GM15510 (cell line): Measurements from ENCODE around the gene FAM131B.

Experiments used
- POLR2A ChIP-seq: IDR thresholded peaks from 3 replicates; pipeline ENCODE4 v1.6.1; 2011; ENCODE audit warnings: borderline replicate concordance; ENCODE audit not compliant: insufficient read length; ENCODE audit errors: extremely low read depth

FAM131B gene

GRCh38 chr7:143379611-143380259 lies 17.2 kb upstream of the FAM131B start:
- no peak for TF ChIP-seq POLR2A

- no peak for TF ChIP-seq POLR2A
Observed at GRCh38 chr7:143376396-143376795, 13.9 kb upstream of the FAM131B start.

DNA sequence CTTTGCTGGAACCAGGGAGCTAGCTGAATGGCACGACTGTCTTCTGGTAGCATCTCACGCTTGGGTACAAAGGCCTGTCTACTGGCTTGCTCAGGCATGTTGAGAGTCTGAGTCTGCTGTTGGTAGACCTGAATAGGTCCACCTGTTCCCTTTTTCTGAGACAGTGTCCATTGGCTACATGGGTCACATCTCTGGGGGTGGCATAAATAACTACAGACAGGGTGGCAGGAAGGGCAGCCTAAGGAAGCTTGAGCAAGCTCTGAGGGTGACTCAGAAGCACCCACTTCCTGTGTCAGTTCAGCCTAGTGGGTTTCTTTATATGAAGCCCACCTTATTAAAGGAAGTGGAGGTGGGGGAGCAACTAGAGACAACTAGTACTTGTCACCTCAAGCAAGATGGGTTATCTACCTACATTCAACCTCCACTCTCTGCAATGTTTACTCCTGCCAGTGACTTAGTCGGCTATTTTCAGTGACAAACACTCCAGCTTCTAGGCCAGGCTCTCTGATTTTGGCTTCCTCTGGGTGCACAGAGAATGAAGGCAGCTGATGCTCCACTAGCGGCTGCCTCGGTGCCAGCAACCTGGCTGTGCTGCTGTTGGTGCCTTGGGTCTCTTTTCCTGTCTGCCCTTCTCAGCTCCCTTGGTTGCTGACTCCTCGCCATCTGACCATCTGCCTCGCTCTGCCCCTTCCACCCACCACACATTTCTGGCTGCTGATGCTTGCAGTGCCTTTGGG lies 13.0 kb upstream of the FAM131B start:
- TF ChIP-seq POLR2A, result no peak

- TF ChIP-seq POLR2A, result no peak
Observed at GRCh38 chr7:143374561-143374960, 12.0 kb upstream of the FAM131B start.

DNA sequence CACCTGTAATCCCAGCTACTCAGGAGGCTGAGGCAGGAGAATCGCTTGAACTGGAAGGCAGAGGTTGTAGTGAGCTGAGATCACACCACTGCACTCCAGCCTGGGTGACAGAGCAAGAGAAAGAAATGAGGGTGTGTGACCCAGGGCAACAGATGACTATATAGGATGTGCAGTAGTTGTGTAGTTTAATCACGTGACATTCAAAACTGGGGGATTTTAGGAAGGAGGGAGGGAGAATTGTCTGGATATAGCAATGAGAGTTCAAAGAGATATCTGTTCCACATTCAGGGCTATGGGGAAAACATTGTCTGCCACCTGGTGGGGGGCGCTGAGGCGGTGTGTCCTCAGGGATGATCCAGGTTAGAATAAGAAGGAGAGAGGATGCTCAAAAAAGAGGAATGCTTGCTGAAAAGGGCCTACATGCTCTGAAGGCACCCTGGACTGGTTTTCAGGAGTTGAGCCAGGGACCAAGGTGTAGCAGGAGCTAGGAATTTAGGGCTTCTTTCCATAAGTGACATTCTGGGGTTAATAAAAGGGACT lies 10.8 kb upstream of the FAM131B start:
- no peak for TF ChIP-seq POLR2A

DNA sequence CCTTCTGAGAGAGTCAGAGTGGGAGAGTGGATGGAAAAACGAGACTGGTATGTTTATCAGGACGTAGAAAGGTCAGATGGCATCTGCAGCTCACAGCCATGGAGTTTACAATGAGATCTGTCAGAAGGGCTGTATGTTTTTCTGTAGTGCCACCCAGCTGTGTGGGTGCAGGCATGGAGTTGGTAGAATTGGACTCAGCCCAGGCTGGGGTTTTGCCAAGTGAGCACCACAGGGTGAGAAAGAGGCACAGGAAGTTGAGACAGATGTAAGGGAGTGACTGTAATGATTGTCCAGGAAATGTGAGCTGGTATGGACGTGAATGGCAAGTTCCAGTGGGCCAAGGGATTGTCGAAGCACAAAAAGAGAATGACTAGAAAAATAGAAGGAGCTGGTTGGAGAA lies 9.6 kb upstream of the FAM131B start:
- TF ChIP-seq POLR2A, result no peak

GRCh38 chr7:143369678-143370651 lies 7.5 kb upstream of the FAM131B start:
- no peak for TF ChIP-seq POLR2A

DNA sequence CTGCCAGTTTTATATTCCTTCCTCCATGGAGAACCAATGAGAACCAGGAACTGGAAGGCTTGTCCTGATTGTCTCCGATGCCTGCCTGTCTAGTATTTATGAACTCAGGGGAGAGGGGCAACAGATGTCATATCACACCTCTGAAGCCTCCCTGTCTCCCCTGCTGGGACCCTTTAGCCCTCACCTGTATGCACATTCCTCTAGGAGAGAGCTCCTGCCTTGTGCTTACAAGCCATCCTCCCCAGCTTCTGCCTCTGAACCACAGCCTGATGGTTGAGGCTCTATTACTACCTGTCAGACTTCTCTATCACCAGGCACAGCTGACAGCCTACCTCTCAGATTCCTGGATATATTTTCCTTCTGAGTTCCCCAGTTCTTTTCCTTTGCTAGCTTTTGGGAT lies 5.9 kb upstream of the FAM131B start:
- TF ChIP-seq POLR2A, result no peak

- TF ChIP-seq POLR2A, result no peak
Observed at GRCh38 chr7:143367972-143368371, 5.5 kb upstream of the FAM131B start.

- no peak for TF ChIP-seq POLR2A
Observed at GRCh38 chr7:143363016-143363937, 764 bp upstream of the FAM131B start.

DNA sequence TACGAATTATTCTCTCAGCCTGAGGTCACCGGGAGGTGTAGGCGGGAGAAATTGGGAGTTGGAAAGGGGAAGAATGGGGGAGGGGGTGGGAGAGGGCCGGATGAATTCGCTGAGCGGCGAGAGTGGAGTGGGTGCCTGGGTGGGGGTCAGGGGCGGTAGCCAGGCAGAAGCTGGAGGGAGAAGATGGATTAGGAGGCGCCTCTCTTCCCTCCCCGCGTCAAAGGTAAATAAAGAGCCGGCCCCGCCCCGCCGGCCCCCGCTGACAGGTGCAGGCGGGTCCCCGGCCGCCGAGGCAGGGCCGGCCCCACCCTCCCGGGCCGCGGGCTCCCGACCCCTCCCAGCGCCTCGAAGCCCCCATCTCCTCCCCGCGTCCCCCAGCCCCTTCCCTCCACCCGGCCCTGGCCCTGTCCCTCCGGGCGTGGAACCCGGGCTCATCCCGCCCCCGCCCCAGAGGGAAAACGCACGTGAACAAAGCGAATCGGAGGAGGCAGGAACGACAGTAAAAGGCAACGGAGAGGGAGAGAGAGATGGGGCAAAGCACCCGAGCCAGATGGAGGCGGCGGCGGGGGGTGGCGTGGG lies 872 bp downstream of the FAM131B start:
- TF ChIP-seq POLR2A, result no peak

DNA sequence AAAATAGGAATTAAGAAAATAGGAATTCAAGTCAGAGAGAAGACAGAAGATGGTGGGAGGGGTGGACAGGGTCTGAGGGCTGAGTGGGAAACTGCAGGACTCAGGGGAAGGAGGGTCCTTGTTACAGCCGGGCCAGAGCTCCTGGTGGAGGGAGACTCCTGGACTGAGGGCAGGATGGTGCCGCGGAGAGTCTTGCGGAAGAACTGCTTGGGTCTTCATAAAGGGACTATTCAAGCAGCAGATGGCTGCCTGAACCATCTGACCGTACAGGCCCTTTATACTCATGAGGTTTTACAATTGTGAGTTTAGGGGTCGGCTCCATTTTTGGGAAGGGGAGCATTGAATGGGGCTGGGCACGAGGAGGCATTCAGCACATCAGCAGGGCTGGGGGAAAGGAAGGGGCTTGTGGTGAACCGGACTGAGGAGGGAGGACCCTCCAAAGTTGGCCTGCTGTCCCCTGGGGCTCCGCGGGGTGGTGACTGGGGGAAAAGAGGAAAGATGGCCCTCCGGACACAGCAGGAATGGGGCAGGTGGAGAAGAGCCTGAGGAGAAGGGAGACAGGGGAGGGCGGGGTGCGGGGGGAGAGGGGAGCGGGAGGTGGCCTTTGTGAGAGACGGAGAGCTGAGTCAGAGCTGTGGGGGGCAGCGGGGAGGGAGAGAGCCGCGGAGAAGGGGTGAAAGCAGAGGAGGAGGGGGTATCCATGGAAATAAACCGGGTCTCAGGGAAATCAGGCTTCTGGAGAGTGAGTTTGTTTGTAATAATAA lies 1.5 kb downstream of the FAM131B start:
- TF ChIP-seq POLR2A, result no peak
